Activated CD4-positive, alpha-beta T cell treated with anti-CD3 and anti-CD28 coated beads, Interleukin-2, amount 50 U/mL, for 4 hours (primary cell): ENCODE data around the gene SEPTIN11.

ENCODE experiments used
- DNase-seq, 2 experiments: peaks; one replicate each; pipeline ENCODE4 v3.0.0-alpha.2; 2020

Gene SEPTIN11

DNA sequence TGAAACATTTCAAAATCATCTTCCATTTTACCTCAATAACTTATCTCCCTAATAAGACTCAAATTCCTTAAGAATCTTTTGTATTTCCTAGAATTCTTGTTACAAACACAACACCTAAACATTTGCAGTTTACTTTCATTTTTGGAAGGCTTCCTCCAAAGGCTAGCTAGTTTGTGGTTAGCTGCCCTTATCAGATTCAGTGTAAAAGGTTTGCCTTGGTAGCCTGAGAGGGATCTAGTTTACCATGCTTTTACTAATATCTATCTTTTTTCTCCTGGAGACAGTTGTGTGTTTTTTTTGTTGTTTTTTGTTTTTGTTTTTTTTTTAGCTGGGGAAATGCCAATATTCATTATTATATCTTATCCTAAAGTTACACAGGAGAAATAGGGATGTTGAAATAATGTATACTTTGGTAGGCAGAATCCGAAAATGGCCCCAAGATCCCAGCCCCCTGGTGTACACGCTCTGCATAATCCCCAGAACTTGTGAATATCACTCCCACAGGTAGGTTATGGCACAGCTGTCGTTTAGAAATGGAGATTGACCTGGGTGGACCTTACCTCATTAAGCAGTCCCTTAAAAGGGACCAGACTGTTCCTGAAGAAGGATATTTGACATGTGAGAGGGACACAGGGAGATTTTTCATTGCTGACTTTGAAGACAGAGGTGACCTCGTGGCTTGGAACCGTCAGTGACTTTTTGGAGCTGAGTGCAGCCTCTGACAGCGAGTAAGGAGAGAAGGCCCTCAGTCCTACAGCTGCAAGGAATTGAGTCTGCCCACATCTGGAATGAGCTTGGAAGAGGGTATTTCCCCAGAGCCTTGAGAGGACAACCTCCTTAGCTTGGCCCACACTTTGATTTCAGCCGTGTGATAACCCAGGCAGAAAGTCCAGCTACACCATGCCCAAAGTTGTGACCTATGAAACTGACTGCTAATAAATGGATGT, 33.4 kb downstream of the SEPTIN11 start:
- no peak for DNase-seq

DNA sequence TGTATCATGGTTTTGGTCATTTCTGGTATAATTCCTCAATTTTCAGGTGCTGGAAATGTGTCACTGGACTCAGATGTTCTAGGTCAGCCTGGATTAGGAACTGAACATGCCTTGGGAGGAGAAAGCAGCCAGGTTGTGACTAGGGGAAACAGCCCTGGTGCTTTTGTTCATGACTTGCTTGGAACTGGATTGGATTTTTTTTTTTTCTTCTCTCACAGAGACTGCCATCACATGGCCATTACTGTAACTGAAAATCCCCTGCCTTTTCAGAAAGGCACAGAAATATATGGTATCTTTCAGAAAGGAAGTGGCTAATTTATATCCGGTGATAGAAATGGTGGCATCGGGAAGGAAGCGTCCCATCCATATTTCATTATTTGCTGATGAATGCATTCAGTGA, 34.6 kb downstream of the SEPTIN11 start:
- DNase-seq: no peak

DNA sequence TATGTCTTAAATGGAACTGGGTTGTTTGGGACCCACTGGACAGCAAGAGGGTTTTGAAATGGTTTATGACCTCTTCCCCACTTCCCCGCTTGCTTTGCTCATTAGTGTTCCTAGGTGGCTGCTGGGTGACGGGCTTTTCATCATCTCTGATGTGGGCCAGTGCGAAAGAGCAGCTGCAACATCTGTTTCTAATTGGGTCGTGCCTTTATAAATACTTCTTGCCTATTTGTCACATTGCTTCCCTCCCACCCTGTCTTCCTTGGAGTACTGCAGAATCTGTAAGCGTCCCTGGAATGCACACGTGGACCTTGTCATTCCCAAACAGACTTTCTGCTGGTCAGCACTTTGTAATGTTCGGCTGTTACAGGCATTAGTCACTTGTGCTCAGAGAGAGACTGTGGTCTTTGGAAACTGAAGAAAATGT, 35.2 kb downstream of the SEPTIN11 start:
- no peak for DNase-seq

DNA sequence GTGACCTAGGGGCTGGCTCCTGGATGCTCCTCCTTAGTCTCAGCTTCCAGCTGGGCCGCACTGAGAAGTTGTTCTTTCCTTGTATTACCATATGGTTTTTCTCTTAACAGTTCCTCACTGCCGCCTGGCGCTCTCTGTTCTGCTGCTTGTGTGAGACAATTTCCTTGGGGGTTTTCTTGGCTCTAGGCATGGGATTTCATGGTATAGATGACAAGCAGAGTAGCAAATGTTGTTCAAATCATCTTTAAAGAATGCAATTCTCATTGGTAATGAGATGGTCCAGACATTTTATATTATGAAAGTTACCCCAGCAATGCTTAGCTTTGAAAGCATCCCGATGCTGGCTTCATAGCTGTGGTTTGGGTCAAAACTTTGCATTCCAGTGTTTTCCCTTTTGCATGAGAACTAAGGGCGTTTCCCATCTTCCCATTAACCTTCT, 37.6 kb downstream of the SEPTIN11 start:
- no peak for DNase-seq

DNA sequence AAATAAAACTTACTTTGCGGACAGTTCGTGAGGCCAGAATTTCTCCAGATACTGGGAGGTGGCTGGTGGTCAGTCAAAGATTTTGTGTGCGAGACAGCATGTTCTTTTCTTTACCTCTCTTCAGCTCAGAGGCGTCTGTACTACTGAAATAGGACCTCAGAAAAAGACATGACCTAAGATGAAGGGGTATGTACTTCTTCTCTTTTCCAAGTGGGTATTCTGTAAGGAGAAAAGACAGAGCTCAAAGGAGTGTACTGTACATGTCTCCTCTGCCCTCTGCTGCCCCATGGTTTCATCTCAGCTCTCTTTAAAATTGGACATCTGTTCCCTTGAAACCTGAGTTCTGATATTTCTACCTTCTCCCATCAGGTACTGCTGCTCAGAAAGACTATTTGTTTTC, 38.1 kb downstream of the SEPTIN11 start:
- DNase-seq: no peak

DNA sequence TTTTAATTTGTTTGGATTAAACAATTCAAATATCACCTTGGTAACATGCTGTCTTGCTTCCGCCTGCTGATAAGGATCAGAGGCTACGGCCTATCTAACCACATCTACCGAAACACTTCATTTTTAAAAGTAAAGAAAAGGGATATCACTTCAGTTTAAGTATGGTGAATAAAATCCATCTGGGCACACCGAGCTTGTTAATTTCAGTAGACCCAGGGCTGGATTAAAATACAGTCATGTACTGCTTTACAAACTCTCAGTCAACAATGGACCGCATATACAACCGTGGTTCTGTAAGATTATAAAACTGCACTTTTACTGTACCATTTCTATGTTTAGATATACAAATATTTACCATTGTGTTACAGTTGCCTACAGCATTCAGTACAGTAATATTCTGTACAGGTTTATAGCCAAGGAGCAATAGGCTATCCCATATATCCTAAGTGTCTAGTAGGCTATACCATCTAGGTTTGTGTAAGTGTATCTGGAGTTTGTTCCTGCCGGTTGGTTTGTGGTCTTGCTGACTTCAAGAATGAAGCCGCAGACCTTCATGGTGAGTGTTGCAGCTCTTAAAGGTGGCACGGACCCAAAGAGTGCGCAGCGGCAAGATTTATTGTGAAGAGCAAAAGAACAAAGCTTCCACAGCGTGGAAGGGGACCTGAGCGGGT, 40.0 kb downstream of the SEPTIN11 start:
- peak; percentile 40 to 47 for DNase-seq

DNA sequence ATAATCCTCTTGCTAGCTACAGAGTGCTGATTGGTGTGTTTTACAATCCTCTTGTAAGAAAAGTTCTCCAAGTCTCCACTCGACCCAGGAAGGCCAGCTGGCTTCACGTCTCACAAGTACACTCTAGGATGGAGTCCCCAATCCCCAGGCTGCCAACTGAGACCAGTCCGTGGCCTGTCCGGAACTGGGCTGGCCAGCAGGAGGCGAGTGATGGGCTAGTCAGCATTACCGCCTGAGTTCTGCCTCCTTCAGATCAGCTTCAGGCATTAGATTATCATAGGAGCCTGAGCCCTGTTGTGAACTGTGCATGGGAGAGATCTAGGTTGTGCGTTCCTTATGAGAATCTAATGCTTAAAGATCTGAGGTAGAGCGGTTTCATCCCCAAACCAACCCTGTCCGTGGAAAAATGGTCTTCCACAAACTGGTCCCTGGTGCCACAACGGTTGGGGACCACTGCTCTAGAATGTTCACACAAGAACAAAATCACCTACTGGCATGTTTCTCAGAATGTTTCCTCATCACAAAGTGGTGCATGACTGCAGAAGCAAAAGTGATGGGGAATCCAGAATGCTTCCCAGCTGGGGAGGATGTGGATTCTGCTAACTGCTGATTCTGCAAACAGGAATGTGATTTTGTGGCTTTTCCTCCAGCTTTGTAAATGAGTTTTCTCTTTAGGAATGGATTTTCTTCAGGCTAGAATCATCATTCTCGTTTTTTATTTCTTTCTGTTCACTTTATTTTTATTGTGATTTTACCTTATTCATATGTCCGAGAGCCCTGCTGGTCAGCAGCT, 40.9 kb downstream of the SEPTIN11 start:
- DNase-seq: no peak

DNA sequence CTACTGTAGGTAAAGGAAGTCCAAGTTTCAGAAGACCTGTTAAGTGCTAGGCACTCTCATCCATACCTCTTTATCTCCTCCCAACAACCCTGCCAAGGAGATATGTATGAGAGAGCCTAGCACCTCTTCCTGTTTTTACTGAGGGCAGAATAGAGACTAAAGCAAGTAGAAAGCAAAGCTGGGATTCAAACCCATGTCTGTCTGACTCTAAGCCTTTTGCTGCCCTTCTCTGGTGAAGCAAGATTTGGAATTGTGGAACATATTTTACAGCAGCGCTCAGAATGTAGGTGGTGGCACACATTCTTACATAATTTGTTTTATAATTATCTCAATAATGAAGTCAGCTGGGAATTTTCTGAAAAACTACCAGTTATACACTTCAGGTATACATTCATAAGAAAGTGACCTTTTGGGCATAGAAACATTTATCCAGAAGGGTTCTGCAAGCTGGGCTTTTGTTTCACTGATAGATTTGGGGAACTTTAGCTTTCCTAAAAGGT, 41.7 kb downstream of the SEPTIN11 start:
- DNase-seq: no peak

DNA sequence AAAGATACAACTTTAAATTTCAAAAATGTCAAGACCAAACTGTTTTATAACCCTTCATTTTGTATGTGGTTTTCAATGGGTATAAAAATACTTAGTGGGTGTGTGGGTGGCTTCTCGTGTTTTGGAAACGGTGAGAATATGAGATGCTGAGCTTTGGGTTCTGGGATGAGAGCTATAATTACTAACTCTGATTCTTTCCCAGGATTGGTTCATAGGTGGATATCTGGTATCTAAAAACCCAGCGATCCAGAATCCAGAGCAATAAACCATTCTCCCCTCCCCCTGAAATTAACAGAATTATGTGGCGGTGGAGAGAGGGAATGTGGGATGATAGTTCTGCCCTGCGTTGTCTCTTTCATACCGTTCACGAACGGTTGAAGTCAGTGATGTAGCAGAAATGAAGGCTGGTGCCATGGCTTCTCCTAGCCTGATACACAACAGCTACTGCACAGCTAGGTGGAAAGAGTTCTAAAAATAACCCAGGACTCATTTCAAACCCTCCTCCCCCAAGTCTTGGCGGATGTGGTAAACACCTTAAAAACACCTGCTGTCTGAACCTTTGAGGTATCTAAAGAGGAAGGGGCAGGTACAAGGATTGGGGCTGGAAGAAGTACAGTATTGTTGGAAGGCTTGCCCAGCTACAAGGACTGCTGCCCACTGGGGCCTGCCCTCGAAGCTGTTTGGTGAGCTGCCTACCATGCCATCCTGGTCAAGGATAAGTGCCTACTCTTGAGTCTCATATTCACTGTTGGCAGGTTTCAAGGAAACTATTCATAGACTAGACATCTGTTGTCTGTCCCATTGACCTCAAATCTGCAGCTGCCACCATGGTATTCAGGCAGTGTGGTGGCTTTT, 44.5 kb downstream of the SEPTIN11 start:
- DNase-seq: peak; percentile 22 to 43

DNA sequence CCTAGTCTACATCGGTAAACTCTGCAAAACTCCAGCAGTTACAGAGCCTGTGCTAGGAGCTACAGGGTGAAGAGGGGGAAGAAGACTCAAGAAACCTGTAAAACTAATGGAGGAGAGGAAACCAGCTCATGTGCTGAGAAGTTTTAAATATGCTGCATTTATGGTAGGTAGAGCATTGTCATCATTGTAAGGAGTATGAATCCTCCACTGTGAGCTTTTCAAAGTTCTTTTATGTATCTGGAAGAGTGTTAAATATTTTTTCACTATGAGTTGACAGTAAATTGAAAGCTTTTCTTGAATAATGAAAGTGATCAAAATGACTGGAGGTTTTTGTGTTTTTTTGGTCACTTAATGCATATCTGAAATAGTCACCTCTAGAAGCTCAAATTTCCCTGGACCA, 46.2 kb downstream of the SEPTIN11 start:
- no peak for DNase-seq

DNA sequence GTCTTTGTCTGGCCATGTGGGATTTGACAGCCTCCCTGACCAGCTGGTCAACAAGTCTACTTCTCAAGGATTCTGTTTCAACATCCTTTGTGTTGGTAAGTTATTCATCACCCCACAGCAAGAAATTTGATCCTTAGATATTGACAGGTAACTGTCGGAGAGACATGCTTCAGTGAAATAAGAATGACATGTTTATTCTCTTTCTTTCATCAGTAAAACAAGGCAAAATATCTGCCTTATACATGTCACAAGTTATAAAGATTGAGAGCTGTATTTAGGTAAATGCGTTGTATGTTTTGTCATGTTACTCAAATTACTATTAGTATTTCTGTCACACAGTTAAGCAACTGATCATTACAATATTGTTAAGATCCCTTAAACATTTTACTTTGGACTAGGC, 46.9 kb downstream of the SEPTIN11 start:
- no peak for DNase-seq

DNA sequence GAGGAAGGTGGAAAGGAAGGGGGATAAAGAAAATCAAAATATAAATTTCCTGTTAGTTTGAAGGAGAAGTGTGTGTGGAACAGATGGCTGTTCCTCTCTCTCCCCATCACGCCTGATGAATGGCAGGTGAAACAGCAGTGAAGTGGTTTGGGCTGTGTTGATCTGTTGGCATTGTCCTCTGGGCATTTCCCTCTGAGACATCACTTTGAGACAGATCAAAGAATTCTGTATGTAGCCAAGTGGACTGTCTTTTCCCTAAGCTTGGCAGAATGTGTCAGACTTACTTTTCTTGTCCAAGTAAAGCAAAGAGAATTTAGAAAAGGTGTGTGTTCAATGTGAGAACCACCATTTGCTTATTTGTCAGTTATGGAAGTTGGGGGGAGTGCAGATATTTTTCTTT, 47.5 kb downstream of the SEPTIN11 start:
- DNase-seq: no peak

DNA sequence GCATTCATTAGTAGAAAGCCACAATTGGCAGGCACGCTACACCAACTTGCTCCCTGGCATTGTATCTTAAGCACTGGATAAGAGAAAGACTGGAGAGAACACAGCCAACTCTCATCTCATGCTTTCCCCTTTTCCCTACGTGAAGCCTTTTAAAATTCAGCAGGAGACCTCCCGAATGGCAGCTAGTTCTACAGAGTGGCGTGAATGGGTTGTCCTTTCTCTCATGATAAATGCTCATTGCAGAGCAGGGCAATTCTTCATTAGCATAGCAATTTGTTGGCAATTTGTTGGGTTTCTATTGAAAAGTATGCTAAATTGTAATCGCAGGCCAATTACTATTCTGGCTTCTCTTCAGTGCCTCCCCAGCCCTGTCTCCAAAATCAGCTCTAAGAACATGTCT, 48.0 kb downstream of the SEPTIN11 start:
- DNase-seq: no peak

DNA sequence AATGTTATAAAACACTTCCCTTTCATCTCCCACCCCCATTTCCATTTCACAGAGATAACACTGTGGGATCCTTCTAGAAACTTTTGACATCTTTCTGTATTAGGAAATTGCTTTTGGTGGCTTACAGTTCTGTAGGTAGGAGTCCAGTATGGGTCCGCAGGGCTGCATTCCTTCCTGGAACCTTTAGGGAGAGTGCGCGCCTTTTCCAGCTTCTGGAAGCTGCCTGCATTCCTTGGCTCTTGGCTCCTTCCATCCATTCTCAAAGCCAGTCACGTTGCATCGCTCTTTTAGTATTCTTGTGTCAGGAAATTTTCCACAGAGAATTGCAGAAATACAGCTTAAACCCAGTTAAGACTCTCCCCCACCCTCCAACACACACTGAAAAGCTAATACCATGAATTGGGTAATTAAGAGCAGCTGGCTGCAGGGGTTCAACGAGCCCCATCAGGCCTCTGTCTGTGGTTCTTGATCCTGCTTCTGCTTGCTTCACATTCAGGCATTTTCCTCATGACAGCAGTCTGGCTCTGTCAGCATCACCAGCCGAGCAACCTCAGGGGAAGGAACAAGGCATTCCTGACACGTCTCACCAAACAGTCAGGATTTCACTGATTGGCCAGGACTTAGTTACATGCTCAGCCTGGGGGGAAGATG, 48.8 kb downstream of the SEPTIN11 start:
- no peak for DNase-seq
